ENCODE measurements around the gene ERC2. TPM values are rescaled to one million over a fixed set of nuclear protein-coding genes. Genes with fewer than 3 reads are reported as not detected.

Gene ERC2
- total and polyA plus RNA-seq, 2 of the 13 experiments (the other 11 are each of a cell fraction or from before 2014, with no cell fraction given) = 0.16 to 0.22 TPM

GRCh38 chr3:55576621-55577388, 891.5 kb downstream of the ERC2 start:
- Histone ChIP-seq H3K4me1 (ENCODE audit: insufficient read depth, low read length) (no peaks in the 10 kb centered on the region), H3K9ac (ENCODE audit: insufficient read depth, low read depth, low read length) (no peak overlapping the region), H4K20me1 (ENCODE audit: insufficient read depth, low read length) (no peaks in the 10 kb centered on the region), H3K4me2 (ENCODE audit: low read depth, low read length) (no peak overlapping the region), H3K9me3 (ENCODE audit: low read length) (no peaks in the 10 kb centered on the region), H3K27ac (ENCODE audit: extremely low read length, insufficient read depth, low read length) (no peak overlapping the region), H3K79me2 (ENCODE audit: insufficient read depth, low read length) (no peaks in the 10 kb centered on the region), H3K27me3 (ENCODE audit: control insufficient read depth in 1 of 2, insufficient read depth in 2 of 2, low read length in 2 of 2) (no peaks in the 10 kb centered on the region; a peak in 1 of 5 replicates), H3K36me3 (replicated peaks in 1 of 2; ENCODE audit: control insufficient read depth in 1 of 2, insufficient read depth in 2 of 2, low read length in 2 of 2) (no peaks in the 10 kb centered on the region), H2AFZ (ENCODE audit: low read length) (no peak overlapping the region), H3K4me3 (replicated peaks in 1 of 3; ENCODE audit: insufficient read depth in 1 of 3, low read depth in 2 of 3, low read length in 3 of 3) (no peak overlapping the region)
- CTCF ChIA-PET (ENCODE audit: low intra/inter-chr PET ratio, low total read pairs) = no interaction called here
- BruUV-seq (replicated peaks) = no TSS peak
- intact Hi-C loops (cut with micrococcal nuclease; ENCODE audit: unreplicated experiment) = no loop called here
- WGBS (ENCODE audit: low lambda C conversion rate) = 30% methylated on average over 11 of the region's 17 CpGs
- POLR2A ChIA-PET = no interaction called here
- FAIRE-seq (no peak), ATAC-seq (no peak), DNase-seq (ENCODE audit: low spot score) (no peak)
- in situ Hi-C loops (cut with HindIII; ENCODE audit: extremely low pct_ligation_motif_present, low pct_unique_long_range_greater_than_20kb) = no loop called here
- TF ChIP-seq ZNF260 (CRISPR knock-in tag; IDR thresholded peaks at IDR 0.05; ENCODE audit: borderline replicate concordance, low read depth) (no peak), ZNF557 (CRISPR knock-in tag; IDR thresholded peaks at IDR 0.05) (no peak), TCF12 (IDR thresholded peaks at IDR 0.05) (no peak), TCF12 (CRISPR knock-in tag; IDR thresholded peaks at IDR 0.05) (no peak), ZBTB34 (CRISPR knock-in tag; IDR thresholded peaks at IDR 0.05) (no peak), ELF4 (CRISPR knock-in tag; IDR thresholded peaks at IDR 0.05; ENCODE audit: borderline replicate concordance) (no peak), ZNF280D (CRISPR knock-in tag; IDR thresholded peaks at IDR 0.05) (no peak), ZNF639 (CRISPR knock-in tag; conservative IDR thresholded peaks at IDR 0.05) (no peak), ZMAT3 (CRISPR knock-in tag; conservative IDR thresholded peaks at IDR 0.05) (no peak), ZFP36L1 (CRISPR knock-in tag; IDR thresholded peaks at IDR 0.05) (no peak), PHF20 (CRISPR knock-in tag; IDR thresholded peaks at IDR 0.05) (no peak), ZNF503 (CRISPR knock-in tag; IDR thresholded peaks at IDR 0.05) (no peak), NR0B2 (CRISPR knock-in tag; IDR thresholded peaks at IDR 0.05) (no peak), ZNF777 (CRISPR knock-in tag; IDR thresholded peaks at IDR 0.05) (no peak), ZNF660 (CRISPR knock-in tag; IDR thresholded peaks at IDR 0.05; ENCODE audit: borderline replicate concordance, low read depth) (no peak), SNAPC2 (CRISPR knock-in tag; IDR thresholded peaks at IDR 0.05) (no peak), IKZF1 (IDR thresholded peaks at IDR 0.05) (no peak)
